KMS-11 (cell line): ENCODE measurements around the gene CSK.

Experiments
- H2AFZ ChIP-seq: fragments of 200-600 bp; sonication (generic); 2 replicates; pipeline ENCODE4 v1.6.1; 2016; ENCODE audit warnings: antibody characterized with exemption, mixed run types, low read depth
- H3K27ac ChIP-seq: fragments of 200-600 bp; sonication (generic); 2 replicates; pipeline ENCODE4 v1.6.1; 2016; ENCODE audit warnings: mild to moderate bottlenecking, mixed run types
- H3K27me3 ChIP-seq: fragments of 200-600 bp; sonication (generic); 2 replicates; pipeline ENCODE4 v1.6.1; 2017; ENCODE audit warnings: mild to moderate bottlenecking, low read depth, mixed run types, moderate library complexity; ENCODE audit not compliant: insufficient read depth
- H3K36me3 ChIP-seq: fragments of 200-600 bp; sonication (generic); 2 replicates; pipeline ENCODE4 v1.6.1; 2017; ENCODE audit warnings: mild to moderate bottlenecking, mixed run types; ENCODE audit not compliant: insufficient read depth
- H3K4me1 ChIP-seq: fragments of 200-600 bp; sonication (generic); 2 replicates; pipeline ENCODE4 v1.6.1; 2016; ENCODE audit warnings: mild to moderate bottlenecking, low read depth, mixed run types; ENCODE audit not compliant: poor library complexity, severe bottlenecking
- H3K4me2 ChIP-seq: fragments of 200-600 bp; sonication (generic); 2 replicates; pipeline ENCODE4 v1.7.0; 2016; ENCODE audit warnings: mild to moderate bottlenecking, mixed run types
- H3K4me3 ChIP-seq: fragments of 200-600 bp; sonication (generic); IDR thresholded peaks from 2 replicates; pipeline ENCODE4 v1.6.1; 2017; ENCODE audit warnings: low read depth, low read length, mixed read lengths; ENCODE audit not compliant: insufficient read depth
- H3K79me2 ChIP-seq: fragments of 200-600 bp; sonication (generic); 2 replicates; pipeline ENCODE4 v1.6.1; 2016; ENCODE audit warnings: low read depth, mixed run types; ENCODE audit not compliant: insufficient read depth
- H3K9ac ChIP-seq: fragments of 200-600 bp; sonication (generic); 2 replicates; pipeline ENCODE4 v1.6.1; 2016; ENCODE audit warnings: mild to moderate bottlenecking, mixed run types
- H4K20me1 ChIP-seq: fragments of 200-600 bp; sonication (generic); 2 replicates; pipeline ENCODE4 v1.6.1; 2016; ENCODE audit warnings: mild to moderate bottlenecking, mixed run types; ENCODE audit not compliant: insufficient read depth
- CTCF ChIP-seq: fragments of 200-600 bp; sonication (generic); conservative IDR thresholded peaks from 2 replicates; pipeline ENCODE4 v1.6.1; 2017; ENCODE audit warnings: low read depth, mild to moderate bottlenecking, antibody characterized with exemption, low read length, moderate library complexity, mixed read lengths

Gene CSK

GRCh38 chr15:74758736-74759135 is 23.1 kb upstream of the CSK start:
- Histone ChIP-seq H3K4me3 (no peak overlapping the region), H3K4me1 (no peaks in the 10 kb centered on the region), H3K9ac (no peak overlapping the region), H3K4me2 (no peak overlapping the region), H4K20me1 (no peaks in the 10 kb centered on the region), H3K27me3 (no peaks in the 10 kb centered on the region), H3K79me2 (no peaks in the 10 kb centered on the region), H3K36me3 (no peaks in the 10 kb centered on the region), H2AFZ (no peak overlapping the region), H3K27ac (no peak overlapping the region)
- TF ChIP-seq CTCF: no peak

- Histone ChIP-seq H3K27ac (no peak overlapping the region), H3K79me2 (no peaks in the 10 kb centered on the region), H3K9ac (no peak overlapping the region), H3K4me2 (no peak overlapping the region), H3K4me1 (no peaks in the 10 kb centered on the region), H2AFZ (no peak overlapping the region), H3K27me3 (no peaks in the 10 kb centered on the region), H3K36me3 (no peaks in the 10 kb centered on the region), H3K4me3 (no peak overlapping the region), H4K20me1 (no peaks in the 10 kb centered on the region)
- TF ChIP-seq CTCF: no peak
These were observed 19.1 kb upstream of the CSK start for GRCh38 chr15:74762791-74763150.

- H3K9ac ChIP-seq: no peak overlapping the region
- H3K79me2 ChIP-seq: no peaks in the 10 kb centered on the region
- no peaks in the 10 kb centered on the region for H3K27me3 ChIP-seq
- no peaks in the 10 kb centered on the region for H3K36me3 ChIP-seq
- H3K4me1 ChIP-seq: no peaks in the 10 kb centered on the region
- H3K4me2 ChIP-seq: no peak overlapping the region
- H3K4me3 ChIP-seq: no peak overlapping the region
- H3K27ac ChIP-seq: no peak overlapping the region
- H2AFZ ChIP-seq: no peak overlapping the region
- H4K20me1 ChIP-seq: no peaks in the 10 kb centered on the region
- TF ChIP-seq CTCF: no peak
These were observed 18.5 kb upstream of the CSK start for GRCh38 chr15:74763416-74763815.

- Histone ChIP-seq H3K27ac (no peak overlapping the region), H4K20me1 (no peaks in the 10 kb centered on the region), H3K36me3 (no peaks in the 10 kb centered on the region), H3K4me2 (no peak overlapping the region), H3K27me3 (no peaks in the 10 kb centered on the region; the same call in 1 of the 2 replicates), H3K9ac (no peak overlapping the region), H2AFZ (no peak overlapping the region), H3K4me1 (peaks cover 18% of the 10 kb centered on the region), H3K4me3 (no peak overlapping the region), H3K79me2 (no peaks in the 10 kb centered on the region)
- no peak for TF ChIP-seq CTCF
These were observed 14.4 kb upstream of the CSK start for GRCh38 chr15:74767167-74768098.
